Measurements from ENCODE around the gene MMP24OS. TPM values are rescaled to one million over a fixed set of nuclear protein-coding genes. Genes with fewer than 3 reads are reported as not detected.
"Not testable (repeated sequence)": the region's sequence is repeated elsewhere in the genome, so short reads cannot be mapped to it uniquely, and the experiment has no call there.

MMP24OS gene
- total RNA-seq, 4 donors from 2014 or later, result 30.4 to 41.2 (median 34.4) TPM

DNA sequence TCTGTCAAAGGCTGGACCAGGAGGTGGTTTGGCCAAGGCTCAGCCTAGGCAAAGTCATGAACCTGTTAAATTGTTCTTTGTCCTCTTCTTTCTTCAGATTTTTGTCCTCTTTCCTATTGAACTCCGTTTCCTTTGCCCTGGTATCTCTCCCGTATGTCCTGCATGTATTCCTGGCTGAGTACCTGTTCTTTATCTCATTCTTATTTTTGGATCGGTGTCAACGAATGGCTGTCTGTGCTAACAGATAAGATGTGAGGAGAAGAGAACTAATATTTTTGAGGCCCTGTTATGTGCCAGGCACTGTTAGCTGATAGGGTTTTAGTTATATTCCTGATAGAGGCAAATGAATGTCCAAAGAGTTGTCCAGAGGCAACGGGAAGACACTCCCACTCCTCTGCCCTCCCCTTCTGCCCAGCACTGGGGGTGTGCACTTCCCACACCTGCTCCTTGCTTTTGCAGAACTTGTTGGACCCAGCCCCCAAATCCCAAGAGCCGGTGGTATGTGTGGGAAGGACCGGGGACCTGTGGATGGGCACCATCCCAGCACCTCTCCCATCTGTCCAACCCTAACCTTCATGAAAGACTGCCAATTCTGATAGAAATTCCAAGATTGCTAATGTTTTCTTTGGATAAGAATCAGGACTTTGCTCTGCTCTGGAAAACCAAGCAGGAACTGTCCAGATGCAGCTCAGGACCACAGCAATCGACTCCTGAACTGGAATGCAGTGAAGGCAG is 20.6 kb downstream of the MMP24OS start:
- no peak for DNase-seq (ENCODE audit: low spot score in 2 of 2)
- H3K27me3 ChIP-seq, result no peaks in the 10 kb centered on the region
- peaks cover 0 to 13% (median 0%) of the 10 kb centered on the region in 4 donors for H3K4me1 ChIP-seq
- TF ChIP-seq POLR2A (IDR thresholded peaks at IDR 0.05) (no peak), EP300 (IDR thresholded peaks at IDR 0.05) (no peak)
- TF ChIP-seq, protein P1, sequence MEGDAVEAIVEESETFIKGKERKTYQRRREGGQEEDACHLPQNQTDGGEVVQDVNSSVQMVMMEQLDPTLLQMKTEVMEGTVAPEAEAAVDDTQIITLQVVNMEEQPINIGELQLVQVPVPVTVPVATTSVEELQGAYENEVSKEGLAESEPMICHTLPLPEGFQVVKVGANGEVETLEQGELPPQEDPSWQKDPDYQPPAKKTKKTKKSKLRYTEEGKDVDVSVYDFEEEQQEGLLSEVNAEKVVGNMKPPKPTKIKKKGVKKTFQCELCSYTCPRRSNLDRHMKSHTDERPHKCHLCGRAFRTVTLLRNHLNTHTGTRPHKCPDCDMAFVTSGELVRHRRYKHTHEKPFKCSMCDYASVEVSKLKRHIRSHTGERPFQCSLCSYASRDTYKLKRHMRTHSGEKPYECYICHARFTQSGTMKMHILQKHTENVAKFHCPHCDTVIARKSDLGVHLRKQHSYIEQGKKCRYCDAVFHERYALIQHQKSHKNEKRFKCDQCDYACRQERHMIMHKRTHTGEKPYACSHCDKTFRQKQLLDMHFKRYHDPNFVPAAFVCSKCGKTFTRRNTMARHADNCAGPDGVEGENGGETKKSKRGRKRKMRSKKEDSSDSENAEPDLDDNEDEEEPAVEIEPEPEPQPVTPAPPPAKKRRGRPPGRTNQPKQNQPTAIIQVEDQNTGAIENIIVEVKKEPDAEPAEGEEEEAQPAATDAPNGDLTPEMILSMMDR (IDR thresholded peaks at IDR 0.05), result no peak
- H3K27ac ChIP-seq, result no peak overlapping the region
- peaks cover 0 to 7% (median 0%) of the 10 kb centered on the region in 3 donors for H3K36me3 ChIP-seq
- H3K9me3 ChIP-seq, result no peaks in the 10 kb centered on the region
- H3K4me3 ChIP-seq, result no peak overlapping the region
- 61% methylated on average over 8 of the region's 8 CpGs for WGBS, 2 donors

DNA sequence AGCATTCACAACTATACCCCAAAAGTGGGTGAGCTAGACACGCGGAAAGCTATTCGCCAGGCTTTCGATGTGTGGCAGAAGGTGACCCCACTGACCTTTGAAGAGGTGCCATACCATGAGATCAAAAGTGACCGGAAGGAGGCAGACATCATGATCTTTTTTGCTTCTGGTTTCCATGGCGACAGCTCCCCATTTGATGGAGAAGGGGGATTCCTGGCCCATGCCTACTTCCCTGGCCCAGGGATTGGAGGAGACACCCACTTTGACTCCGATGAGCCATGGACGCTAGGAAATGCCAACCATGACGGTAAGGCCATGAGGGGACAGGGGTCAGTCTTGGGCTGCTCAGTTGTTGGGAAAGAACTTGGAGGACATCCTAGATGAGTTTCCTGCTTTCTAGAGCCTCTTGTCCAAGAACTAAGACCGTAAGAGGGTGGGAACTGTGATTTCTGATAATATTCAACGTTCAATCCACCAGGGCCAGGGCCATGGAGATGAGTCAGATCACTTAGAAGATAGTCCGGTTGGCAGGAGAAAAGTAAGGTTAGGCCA is 23.4 kb downstream of the MMP24OS start:
- H3K9me3 ChIP-seq, result no peaks in the 10 kb centered on the region
- no peaks in the 10 kb centered on the region for H3K27me3 ChIP-seq
- no peak overlapping the region for H3K27ac ChIP-seq
- DNase-seq (ENCODE audit: low spot score in 2 of 2), result no peak
- no peak for TF ChIP-seq POLR2A (IDR thresholded peaks at IDR 0.05)
- TF ChIP-seq, protein P1 (IDR thresholded peaks at IDR 0.05), result no peak
- TF ChIP-seq EP300 (IDR thresholded peaks at IDR 0.05), result no peak
- H3K36me3 ChIP-seq, result peaks cover 0 to 7% (median 0%) of the 10 kb centered on the region in 3 donors
- 85 to 91% methylated on average over 12 of the region's 12 CpGs for WGBS, 2 donors
- H3K4me3 ChIP-seq, result no peak overlapping the region
- peaks cover 0 to 13% (median 0%) of the 10 kb centered on the region in 4 donors for H3K4me1 ChIP-seq

DNA sequence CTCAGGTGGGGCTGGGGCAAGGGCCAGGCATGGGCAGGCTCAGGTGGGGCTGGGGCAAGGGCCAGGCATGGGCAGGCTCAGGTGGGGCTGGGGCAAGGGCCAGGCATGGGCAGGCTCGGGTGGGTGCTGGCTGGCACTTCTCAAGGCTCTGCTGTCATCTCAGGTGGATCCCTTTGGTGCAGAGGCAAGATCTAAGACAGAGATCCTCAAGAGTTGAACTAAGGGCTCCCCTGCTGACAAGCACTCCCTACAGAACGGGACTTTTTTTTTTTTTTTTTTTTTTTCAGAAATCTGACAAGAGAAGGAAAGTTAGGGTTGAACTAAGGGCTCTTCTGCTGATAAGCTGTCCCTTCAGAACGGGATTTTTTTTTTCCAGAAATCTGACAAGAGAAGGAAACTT is 24.9 kb downstream of the MMP24OS start:
- no peak for DNase-seq (ENCODE audit: low spot score in 2 of 2)
- Histone ChIP-seq H3K36me3 (peaks cover 0 to 7% (median 0%) of the 10 kb centered on the region in 3 donors), H3K4me1 (peaks cover 0 to 13% (median 0%) of the 10 kb centered on the region in 4 donors), H3K4me3 (no peak overlapping the region), H3K27me3 (no peaks in the 10 kb centered on the region), H3K9me3 (no peaks in the 10 kb centered on the region), H3K27ac (no peak overlapping the region)
- whole genome bisulfite sequencing, 2 donors, result 68 to 71% methylated on average over 3 of the region's 3 CpGs
- TF ChIP-seq POLR2A (IDR thresholded peaks at IDR 0.05), result no peak

DNA sequence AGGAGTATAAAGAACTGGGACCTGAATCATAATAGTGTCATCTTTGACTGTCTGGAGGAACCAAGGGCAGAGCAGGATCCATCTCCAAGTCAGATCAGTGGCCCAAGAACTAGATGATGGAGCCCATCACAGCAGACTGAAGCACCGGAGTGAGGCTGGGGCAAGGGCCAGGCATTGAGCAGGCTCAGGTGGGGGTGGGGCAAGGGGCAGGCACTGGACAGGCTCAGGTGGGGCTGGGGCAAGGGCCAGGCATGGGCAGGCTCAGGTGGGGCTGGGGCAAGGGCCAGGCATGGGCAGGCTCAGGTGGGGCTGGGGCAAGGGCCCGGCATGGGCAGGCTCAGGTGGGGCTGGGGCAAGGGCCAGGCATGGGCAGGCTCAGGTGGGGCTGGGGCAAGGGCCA is 25.3 kb downstream of the MMP24OS start:
- not testable (repeated sequence) for H3K9me3 ChIP-seq; H3K4me1 ChIP-seq; DNase-seq (ENCODE audit: low spot score in 2 of 2); H3K36me3 ChIP-seq; H3K27ac ChIP-seq; H3K27me3 ChIP-seq; H3K4me3 ChIP-seq
- 63 to 100% methylated on average over 1 of the region's 2 CpGs for WGBS, 2 donors

DNA sequence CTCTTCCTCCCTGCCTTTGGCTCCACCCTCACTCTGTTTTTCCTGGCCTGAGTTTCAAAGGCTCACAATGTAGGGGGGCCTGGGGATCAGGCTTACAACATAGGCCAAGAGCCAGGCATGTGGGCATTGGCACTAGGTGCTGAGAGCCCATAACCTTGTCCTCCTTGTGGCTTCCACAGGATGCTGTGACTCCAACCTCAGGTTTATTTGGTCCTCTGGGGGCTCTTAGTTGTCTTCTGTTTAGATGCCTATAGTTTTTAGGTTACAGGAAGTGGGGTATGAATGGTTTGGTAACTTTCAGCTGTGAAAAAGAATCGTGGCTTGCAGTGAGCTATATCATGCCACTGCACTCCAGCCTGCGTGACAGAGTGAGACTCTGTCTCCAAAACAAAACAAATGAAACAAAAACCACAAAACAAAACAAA is 25.9 kb downstream of the MMP24OS start:
- Histone ChIP-seq H3K4me3 (no peak overlapping the region), H3K27ac (no peak overlapping the region), H3K27me3 (no peaks in the 10 kb centered on the region), H3K4me1 (peaks cover 0 to 3% (median 0%) of the 10 kb centered on the region in 4 donors), H3K9me3 (no peaks in the 10 kb centered on the region), H3K36me3 (peaks cover 0 to 7% (median 0%) of the 10 kb centered on the region in 3 donors)
- no peak for TF ChIP-seq POLR2A (IDR thresholded peaks at IDR 0.05)
- no peak for TF ChIP-seq EP300 (IDR thresholded peaks at IDR 0.05)
- TF ChIP-seq, protein P1 (IDR thresholded peaks at IDR 0.05), result no peak
- no peak for DNase-seq (ENCODE audit: low spot score in 2 of 2)
- 61 to 72% methylated on average over 2 of the region's 2 CpGs for WGBS, 2 donors

DNA sequence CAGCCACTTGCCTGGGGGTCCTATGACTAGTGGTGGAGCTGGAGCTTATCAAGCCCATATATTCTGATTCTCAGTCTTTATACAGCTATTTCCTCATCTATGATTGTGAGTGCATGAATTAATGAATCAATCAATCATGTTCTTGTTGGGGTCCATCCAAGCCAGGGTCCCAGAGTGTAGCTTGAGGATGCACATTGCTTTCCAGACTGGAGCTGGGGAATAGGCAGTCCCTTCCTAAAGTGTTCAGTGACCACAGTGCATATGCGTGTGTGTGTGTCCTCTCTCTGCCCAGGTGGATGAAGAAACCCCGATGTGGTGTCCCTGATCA is 26.3 kb downstream of the MMP24OS start:
- Histone ChIP-seq H3K9me3 (no peaks in the 10 kb centered on the region), H3K27me3 (no peaks in the 10 kb centered on the region), H3K4me1 (no peaks in the 10 kb centered on the region), H3K27ac (no peak overlapping the region), H3K4me3 (no peak overlapping the region), H3K36me3 (peaks cover 0 to 7% (median 0%) of the 10 kb centered on the region in 3 donors)
- no peak for TF ChIP-seq EP300 (IDR thresholded peaks at IDR 0.05)
- no peak for TF ChIP-seq POLR2A (IDR thresholded peaks at IDR 0.05)
- TF ChIP-seq, protein P1 (IDR thresholded peaks at IDR 0.05), result no peak
- WGBS, 2 donors, result 84 to 96% methylated on average over 2 of the region's 2 CpGs
- no peak for DNase-seq (ENCODE audit: low spot score in 2 of 2)
